HepG2 (cell line): ENCODE measurements around the gene CNTD1. TPM values are rescaled to one million over a fixed set of nuclear protein-coding genes. Genes with fewer than 3 reads are reported as not detected.

Experiments
- CREB3 ChIP-seq: sonication (generic); formaldehyde crosslinking; IDR thresholded peaks from 2 replicates; pipeline ENCODE4 v1.5.0; 2020; ENCODE audit warnings: missing genetic modification reagents
- DPF2 ChIP-seq: sonication (generic); formaldehyde crosslinking; IDR thresholded peaks from 2 replicates; pipeline ENCODE4 v1.4.0; 2020; ENCODE audit warnings: mild to moderate bottlenecking, low read depth, missing genetic modification reagents, borderline replicate concordance
- FUBP1 ChIP-seq: sonication (generic); formaldehyde crosslinking; IDR thresholded peaks from 2 replicates; pipeline ENCODE4 v1.5.1; 2020; ENCODE audit warnings: missing genetic modification reagents, mild to moderate bottlenecking, borderline replicate concordance
- GABPA ChIP-seq, 2 experiments: IDR thresholded peaks; 2 replicates each; pipeline ENCODE4 v1.6.1; 2011 to 2016; ENCODE audit warnings: low read depth in 2 of 2, low read length in 1 of 2, missing biosample characterization in 1 of 2, missing genetic modification characterization in 1 of 2
- GATAD2A ChIP-seq: IDR thresholded peaks from 2 replicates; pipeline ENCODE4 v1.6.1; 2016
- HNF4G ChIP-seq, 2 experiments: sonication (generic) in 1 of 2; formaldehyde crosslinking in 1 of 2; IDR thresholded peaks; 2 replicates each; pipeline versions ENCODE4 v1.4.0 to v1.6.1; 2011 to 2020; ENCODE audit warnings: borderline replicate concordance in 2 of 2, low read depth in 2 of 2, mild to moderate bottlenecking in 2 of 2, low read length in 1 of 2, missing genetic modification reagents in 1 of 2, moderate library complexity in 1 of 2
- MYPOP ChIP-seq: sonication (generic); formaldehyde crosslinking; IDR thresholded peaks from 2 replicates; pipeline ENCODE4 v1.8.1; 2023; ENCODE audit warnings: mild to moderate bottlenecking, moderate library complexity, missing genetic modification reagents
- NCOA2 ChIP-seq: sonication (generic); formaldehyde crosslinking; IDR thresholded peaks from 2 replicates; pipeline ENCODE4 v1.8.0; 2022; ENCODE audit warnings: inconsistent platforms
- NR2F2 ChIP-seq: IDR thresholded peaks from 2 replicates; pipeline ENCODE4 v1.6.1; 2012; ENCODE audit warnings: low read depth, inconsistent platforms, borderline replicate concordance
- PHF20 ChIP-seq: sonication (generic); formaldehyde crosslinking; IDR thresholded peaks from 2 replicates; pipeline ENCODE4 v1.5.0; 2020; ENCODE audit warnings: mild to moderate bottlenecking, missing genetic modification reagents
- RARA ChIP-seq: IDR thresholded peaks from 2 replicates; pipeline ENCODE4 v1.6.1; 2016; ENCODE audit warnings: missing genetic modification reagents, missing compliant biosample characterization
- RFXANK ChIP-seq: IDR thresholded peaks from 2 replicates; pipeline ENCODE4 v1.6.1; 2016
- SMAD1 ChIP-seq: sonication (generic); formaldehyde crosslinking; IDR thresholded peaks from 2 replicates; pipeline ENCODE4 v1.4.0; 2020; ENCODE audit warnings: missing genetic modification reagents, low read depth, mild to moderate bottlenecking, borderline replicate concordance
- TCF12 ChIP-seq, 2 experiments: fragments of 450-650 bp in 1 of 2; sonication (generic) in 1 of 2; formaldehyde crosslinking in 1 of 2; IDR thresholded peaks; 2 replicates each; pipeline versions ENCODE4 v1.6.1 to v1.8.0; 2017 to 2022; ENCODE audit warnings: antibody characterized with exemption in 1 of 2, mild to moderate bottlenecking in 1 of 2, missing genetic modification reagents in 1 of 2, moderate library complexity in 1 of 2
- TMF1 ChIP-seq: sonication (generic); formaldehyde crosslinking; IDR thresholded peaks from 2 replicates; pipeline ENCODE4 v1.8.1; 2022; ENCODE audit warnings: low read depth, missing genetic modification reagents
- ZMYM2 ChIP-seq: sonication (generic); formaldehyde crosslinking; IDR thresholded peaks from 2 replicates; pipeline ENCODE4 v1.8.0; 2022; ENCODE audit warnings: mild to moderate bottlenecking, missing genetic modification reagents
- ZNF121 ChIP-seq: sonication (generic); formaldehyde crosslinking; IDR thresholded peaks from 2 replicates; pipeline ENCODE4 v1.5.0; 2020; ENCODE audit warnings: mild to moderate bottlenecking, missing genetic modification reagents
- ZNF30 ChIP-seq: sonication (generic); formaldehyde crosslinking; IDR thresholded peaks from 2 replicates; pipeline ENCODE4 v1.5.0; 2020; ENCODE audit warnings: mild to moderate bottlenecking, missing genetic modification reagents
- ZNF619 ChIP-seq: sonication (generic); formaldehyde crosslinking; IDR thresholded peaks from 2 replicates; pipeline ENCODE4 v1.4.0; 2020; ENCODE audit warnings: mild to moderate bottlenecking, missing genetic modification reagents
- ZNF766 ChIP-seq: sonication (generic); formaldehyde crosslinking; IDR thresholded peaks from 2 replicates; pipeline ENCODE4 v1.5.0; 2020; ENCODE audit warnings: missing genetic modification reagents, borderline replicate concordance
- ZNF792 ChIP-seq: IDR thresholded peaks from 2 replicates; pipeline ENCODE4 v1.6.1; 2016
- polyA plus RNA-seq, 8 experiments: library from polyadenylated mRNA; depleted of rRNA in 3 of 8; stranded (reverse) in 7 of 8; unstranded in 1 of 8; fragments of >200 nt; fragmentation: Illumina TruSeq in 4 of 8; extraction: Trizol in 4 of 8; gene quantifications; 2 replicates each; pipeline versions ENCODE4 v1.2.1 to v1.2.3, GENCODE V29; 2011 to 2016; ENCODE audit warnings: low read depth in 4 of 8, missing spikeins in 1 of 8, mixed read lengths in 1 of 8; ENCODE audit not compliant: insufficient read depth in 1 of 8
- total RNA-seq, 5 experiments: library from RNA; depleted of rRNA; stranded (reverse); fragments of >200 nt; fragmentation: Illumina TruSeq; extraction: Trizol; gene quantifications; 2 replicates each; pipeline ENCODE4 v1.2.3, GENCODE V29; 2016; ENCODE audit warnings: low read depth in 1 of 5

CNTD1 gene
- total and polyA plus RNA-seq, 2 of the 13 experiments (the other 11 are each of a cell fraction or from before 2014, with no cell fraction given), result 0.11 to 0.15 TPM

GRCh38 chr17:42855048-42855596 is 56.5 kb downstream of the CNTD1 start (continued):
- TF ChIP-seq MYPOP (CRISPR knock-in tag), result 0 out of 2 replicates have a peak, but pooled peaks have one; percentile 30
- 0 out of 2 replicates have a peak, but pooled peaks have one; percentile 39 for TF ChIP-seq ZNF792 (CRISPR knock-in tag)
- no peak for TF ChIP-seq RFXANK (CRISPR knock-in tag)
- no peak for TF ChIP-seq TCF12 (IDR thresholded peaks at IDR 0.05)
- TF ChIP-seq TCF12 (CRISPR knock-in tag; IDR thresholded peaks at IDR 0.05), result 0 out of 2 replicates have a peak, but pooled peaks have one; percentile 34
- TF ChIP-seq CREB3 (CRISPR knock-in tag), result no peak
- no peak for TF ChIP-seq DPF2
- TF ChIP-seq GABPA (IDR thresholded peaks at IDR 0.05; ENCODE audit: low read depth, low read length), result no peak
- peak; percentile 48; the same call in 1 of the 2 replicates for TF ChIP-seq GABPA (CRISPR knock-in tag; IDR thresholded peaks at IDR 0.05; ENCODE audit: low read depth)
- TF ChIP-seq TMF1 (CRISPR knock-in tag), result 0 out of 2 replicates have a peak, but pooled peaks have one; percentile 67
- no peak for TF ChIP-seq FUBP1
- TF ChIP-seq ZNF30 (CRISPR knock-in tag), result no peak
- no peak for TF ChIP-seq SMAD1
- peak; percentile 83 for TF ChIP-seq GATAD2A (CRISPR knock-in tag)
- TF ChIP-seq ZNF766, result no peak
- no peak for TF ChIP-seq ZNF619
- 0 out of 2 replicates have a peak, but pooled peaks have one; percentile 34 for TF ChIP-seq NCOA2 (CRISPR knock-in tag)
- TF ChIP-seq RARA (CRISPR knock-in tag), result peak; percentile 79
- TF ChIP-seq ZNF121, result 0 out of 2 replicates have a peak, but pooled peaks have one; percentile 6
- peak; percentile 59 for TF ChIP-seq PHF20 (CRISPR knock-in tag)
- peak; percentile 64; the same call in 1 of the 2 replicates for TF ChIP-seq NR2F2
- TF ChIP-seq HNF4G (IDR thresholded peaks at IDR 0.05; ENCODE audit: borderline replicate concordance, low read depth, low read length), result peak; percentile 84
- peak; percentile 13; the same call in 1 of the 2 replicates for TF ChIP-seq HNF4G (CRISPR knock-in tag; IDR thresholded peaks at IDR 0.05; ENCODE audit: borderline replicate concordance, low read depth)
- TF ChIP-seq ZMYM2 (CRISPR knock-in tag), result no peak
